Osteoblast (primary cell): Measurements from ENCODE around the gene RPS6KA2. TPM values are rescaled to one million over a fixed set of nuclear protein-coding genes. Genes with fewer than 3 reads are reported as not detected.
"Not testable (repeated sequence)": the region's sequence is repeated elsewhere in the genome, so short reads cannot be mapped to it uniquely, and the experiment has no call there.

Experiments used
- DNase-seq: peaks from one replicate; pipeline ENCODE4 v3.0.0; 2011; ENCODE audit warnings: low spot score, mixed read lengths; ENCODE audit not compliant: insufficient read length; ENCODE audit errors: missing footprints
- H2AFZ ChIP-seq: 2 replicates; pipeline ENCODE4 v1.6.0; 2011; ENCODE audit warnings: mild to moderate bottlenecking, low read length
- H3K27ac ChIP-seq: 2 replicates; pipeline ENCODE4 v1.5.1; 2011; ENCODE audit warnings: mild to moderate bottlenecking, low read depth, low read length, moderate library complexity
- H3K27me3 ChIP-seq: 2 replicates; pipeline ENCODE4 v1.6.0; 2012; ENCODE audit warnings: mild to moderate bottlenecking, control low read depth, inconsistent platforms, low read length, moderate library complexity; ENCODE audit not compliant: insufficient read depth
- H3K36me3 ChIP-seq: 2 replicates; pipeline ENCODE4 v1.5.1; 2011; ENCODE audit warnings: mild to moderate bottlenecking, low read length, control low read depth, moderate library complexity; ENCODE audit not compliant: insufficient read depth
- H3K4me1 ChIP-seq: 2 replicates; pipeline ENCODE4 v1.5.1; 2011; ENCODE audit warnings: mild to moderate bottlenecking, low read length, control low read depth, moderate library complexity; ENCODE audit not compliant: insufficient read depth
- H3K4me2 ChIP-seq: 2 replicates; pipeline ENCODE4 v1.6.0; 2011; ENCODE audit warnings: mild to moderate bottlenecking, low read length; ENCODE audit not compliant: insufficient read depth
- H3K4me3 ChIP-seq: fragments of 200-600 bp; sonication (generic); 3 replicates; pipeline ENCODE4 v1.5.1; 2012; ENCODE audit warnings: mild to moderate bottlenecking, low read length, inconsistent platforms; ENCODE audit not compliant: insufficient read depth
- H3K79me2 ChIP-seq: 2 replicates; pipeline ENCODE4 v1.6.0; 2012; ENCODE audit warnings: mild to moderate bottlenecking, low read length, control low read depth, inconsistent platforms; ENCODE audit not compliant: insufficient read depth
- H3K9me3 ChIP-seq: 2 replicates; pipeline ENCODE4 v1.5.1; 2011; ENCODE audit warnings: low read depth, low read length, control low read depth
- H4K20me1 ChIP-seq: 2 replicates; pipeline ENCODE4 v1.6.0; 2012; ENCODE audit warnings: mild to moderate bottlenecking, low read length, control low read depth; ENCODE audit not compliant: insufficient read depth
- CTCF ChIP-seq: IDR thresholded peaks from 2 replicates; pipeline ENCODE4 v1.5.1; 2011; ENCODE audit warnings: mild to moderate bottlenecking, low read depth, low read length, moderate library complexity; ENCODE audit errors: extremely low read depth
- total RNA-seq: library from RNA; depleted of rRNA; stranded (reverse); fragments of >200 nt; gene quantifications from 2 replicates; pipeline ENCODE4 v1.2.3, GENCODE V29; 2012

Gene RPS6KA2
- total RNA-seq, 1 donor: 113 TPM

- Histone ChIP-seq H3K27ac (no peak overlapping the region), H3K36me3 (no peaks in the 10 kb centered on the region), H3K4me3 (no peak overlapping the region), H3K4me2 (no peak overlapping the region), H3K4me1 (no peaks in the 10 kb centered on the region), H2AFZ (no peak overlapping the region), H3K9me3 (no peaks in the 10 kb centered on the region), H3K79me2 (no peaks in the 10 kb centered on the region), H3K27me3 (peaks cover 13% of the 10 kb centered on the region), H4K20me1 (no peaks in the 10 kb centered on the region)
- DNase-seq: no peak
- no peak for TF ChIP-seq CTCF
Observed at GRCh38 chr6:166395351-166395750, 231.7 kb downstream of the RPS6KA2 start.

- Histone ChIP-seq H3K4me2 (no peak overlapping the region), H3K27ac (no peak overlapping the region), H3K27me3 (peaks cover 13% of the 10 kb centered on the region), H3K4me1 (no peaks in the 10 kb centered on the region), H3K9me3 (no peaks in the 10 kb centered on the region), H3K4me3 (no peak overlapping the region), H2AFZ (no peak overlapping the region), H3K36me3 (no peaks in the 10 kb centered on the region), H4K20me1 (no peaks in the 10 kb centered on the region), H3K79me2 (no peaks in the 10 kb centered on the region)
- DNase-seq: no peak
- TF ChIP-seq CTCF: no peak
Observed at GRCh38 chr6:166394036-166394892, 232.8 kb downstream of the RPS6KA2 start.

- Histone ChIP-seq H2AFZ (no peak overlapping the region), H3K36me3 (no peaks in the 10 kb centered on the region), H3K9me3 (no peaks in the 10 kb centered on the region), H3K27ac (no peak overlapping the region), H3K4me3 (no peak overlapping the region), H3K4me2 (no peak overlapping the region), H3K79me2 (no peaks in the 10 kb centered on the region), H3K27me3 (peaks cover 13% of the 10 kb centered on the region), H3K4me1 (no peaks in the 10 kb centered on the region), H4K20me1 (no peaks in the 10 kb centered on the region)
- no peak for TF ChIP-seq CTCF
- no peak for DNase-seq
Observed at GRCh38 chr6:166393535-166393823, 233.6 kb downstream of the RPS6KA2 start.

GRCh38 chr6:166392755-166393534 lies 234.1 kb downstream of the RPS6KA2 start:
- not testable (repeated sequence) for H3K36me3 ChIP-seq, H3K4me2 ChIP-seq, H3K9me3 ChIP-seq, H3K79me2 ChIP-seq, H3K4me3 ChIP-seq, H4K20me1 ChIP-seq, H3K27ac ChIP-seq, DNase-seq, H3K4me1 ChIP-seq, H2AFZ ChIP-seq
- H3K27me3 ChIP-seq: peaks cover 13% of the 10 kb centered on the region
